Heart left ventricle (tissue), 16 donors: Measurements from ENCODE around the gene KXD1. TPM values are rescaled to one million over a fixed set of nuclear protein-coding genes. Genes with fewer than 3 reads are reported as not detected.

Experiments
- ATAC-seq, 4 donors: fragments of 200-7000 bp; cut with Tn5 transposase; one replicate each; pipeline ENCODE4 v1.9.1; 2020 to 2022; ENCODE audit warnings: moderate library complexity in 4 of 4, mild to moderate bottlenecking in 3 of 4, moderate number of reproducible peaks in 1 of 4
- DNase-seq, 5 donors: peaks; one replicate each; pipeline ENCODE4 v3.0.0-alpha.2; 2020
- H3K27ac ChIP-seq, 12 donors: fragments of 200-600 bp; sonication (generic) in 4 of 12; one replicate each; pipeline versions ENCODE4 v1.5.0 to v1.8.0; 2016 to 2022; ENCODE audit warnings: mild to moderate bottlenecking in 2 of 12
- H3K27me3 ChIP-seq, 9 donors: fragments of 200-600 bp; sonication (generic) in 2 of 9; one replicate each; pipeline versions ENCODE4 v1.5.1 to v1.8.0; 2016 to 2022; ENCODE audit warnings: mild to moderate bottlenecking in 3 of 9
- H3K36me3 ChIP-seq, 9 donors: fragments of 200-600 bp; sonication (generic) in 2 of 9; one replicate each; pipeline versions ENCODE4 v1.5.0 to v1.8.0; 2018 to 2022; ENCODE audit warnings: mild to moderate bottlenecking in 2 of 9
- H3K4me1 ChIP-seq, 12 donors: fragments of 200-600 bp; sonication (generic) in 4 of 12; one replicate each; pipeline versions ENCODE4 v1.5.0 to v1.8.0; 2016 to 2022; ENCODE audit warnings: mild to moderate bottlenecking in 3 of 12
- H3K4me3 ChIP-seq, 12 donors: fragments of 200-600 bp; sonication (generic) in 4 of 12; one replicate each; pipeline versions ENCODE4 v1.5.0 to v1.8.0; 2017 to 2022; ENCODE audit warnings: mild to moderate bottlenecking in 9 of 12, moderate library complexity in 4 of 12
- H3K9me3 ChIP-seq, 12 donors: fragments of 200-600 bp; sonication (generic) in 4 of 12; one replicate each; pipeline versions ENCODE4 v1.5.0 to v1.8.0; 2016 to 2022; ENCODE audit warnings: mild to moderate bottlenecking in 1 of 12
- CTCF ChIP-seq, 12 donors: fragments of 200-600 bp; sonication (generic) in 4 of 12; IDR thresholded peaks; one replicate each; pipeline versions ENCODE4 v1.5.0 to v1.8.0; 2018 to 2022; ENCODE audit warnings: antibody characterized with exemption in 12 of 12, mild to moderate bottlenecking in 5 of 12
- POLR2A ChIP-seq, 2 donors: fragments of 450-650 bp; IDR thresholded peaks; one replicate each; pipeline ENCODE4 v1.6.1; 2017; ENCODE audit warnings: antibody characterized with exemption in 2 of 2, mild to moderate bottlenecking in 2 of 2, moderate library complexity in 2 of 2
- WGBS, 4 donors: extraction: QIAGEN DNeasy Blood & Tissue Kit in 2 of 4; methylation state at CpG; one replicate each; pipeline versions ENCODE4 v1.1.5 to v1.1.7; 2013 to 2018; 5-methylcytosine and 5-hydroxymethylcytosine counted together
- intact Hi-C, 10 donors: fragments of 100-400 bp; cut with DNase I; formaldehyde crosslinking; loops; one replicate each; pipeline versions ENCODE4 v1.11.1 to v1.14.2; 2022
- polyA plus RNA-seq, 2 donors: library from polyadenylated mRNA; stranded (reverse); fragments of 200-250 nt; gene quantifications; one replicate each; pipeline ENCODE4 v1.2.3, GENCODE V29; 2013
- total RNA-seq, 9 donors: library from RNA; depleted of rRNA in 2 of 9; stranded (reverse); fragments of >200 nt in 2 of 9; fragmentation: NEBNext Ultra II Directional in 3 of 9; extraction: Animal tissue kit (Norgen Biotek cat#: 25700) in 3 of 9; gene quantifications; one replicate each; pipeline versions ENCODE4 v1.1.0 to v1.2.4, GENCODE V29; 2016 to 2023
- donor health status: ischemic (EF 13 %, LVEDD 7.1; RV severe dilation, severe dysfunction).
- donor health status: healthy with polysubstance abuse.
- donor health status: DM: no; HTN: yes; CAD: no.
- donor health status: DM: no; HTN: no; CAD: no.
- donor health status: ischemic (EF 25% LVEDD 6.9; RV normal size, moderate dysfunction).
- donor health status: ischemic (EF 25% LVEDD 5.7; RV mildly dilated, moderate dysfunction).
- donor health status: healthy.
- donor health status: DM: yes; HTN: yes; CAD: no.
- donor health status: ischemic (EF 35%, LVEDD 5.7; RV mildly dilated, moderate dysfunction).
- donor health status: nonischemic (EF 11% LVEDD 7.7; RV severe dilation, severe dysfunction).
- donor health status: DM: yes; HTN: yes; CAD: no.
- donor health status: PGD.
- donor health status: ischemic (EF 29% LVEDD 5.4; RV normal size, mild dysfunction).
- donor health status: nonischemic (EF 23%, LVEDD 6.1; RV moderate dilation, normal function).

The KXD1 gene
- total and polyA plus RNA-seq, 11 donors, result 36.1 to 116 (median 46.7) TPM

GRCh38 chr19:18576383-18576782 is 18.7 kb downstream of the KXD1 start:
- ATAC-seq (no peak), DNase-seq (no peak)
- Histone ChIP-seq H3K36me3 (peaks cover 0 to 52% (median 44%) of the 10 kb centered on the region in 9 donors), H3K9me3 (no peaks in the 10 kb centered on the region), H3K27ac (no peak overlapping the region), H3K4me1 (peaks cover 8 to 19% (median 15%) of the 10 kb centered on the region in 12 donors), H3K4me3 (no peak overlapping the region), H3K27me3 (no peaks in the 10 kb centered on the region)
- intact Hi-C loops, result loop anchor here in 1 of 10 donors (10.0 kb wide), 1 partner anchor 112 kb away; no protein-coding TSS in a partner anchor
- WGBS, 4 donors, result 84 to 85% (median 85%) methylated on average over 8 of the region's 8 CpGs
- TF ChIP-seq CTCF (IDR thresholded peaks at IDR 0.05), result no peak
- TF ChIP-seq POLR2A (IDR thresholded peaks at IDR 0.05), result no peak

- 90 to 95% (median 90%) methylated on average over 18 to 21 of the region's 21 CpGs for WGBS, 4 donors
- peaks cover 0 to 52% (median 44%) of the 10 kb centered on the region in 9 donors for H3K36me3 ChIP-seq
- ATAC-seq, result no peak
- H3K9me3 ChIP-seq, result no peaks in the 10 kb centered on the region
- DNase-seq, result no peak
- H3K4me1 ChIP-seq, result peaks cover 6 to 16% (median 12%) of the 10 kb centered on the region in 12 donors
- intact Hi-C loops, result loop anchor here in 1 of 10 donors (10.0 kb wide), 1 partner anchor 113 kb away; no protein-coding TSS in a partner anchor
- no peaks in the 10 kb centered on the region for H3K27me3 ChIP-seq
- TF ChIP-seq POLR2A (IDR thresholded peaks at IDR 0.05), result no peak
- TF ChIP-seq CTCF (IDR thresholded peaks at IDR 0.05), result no peak
- no peak overlapping the region for H3K4me3 ChIP-seq
- H3K27ac ChIP-seq, result no peak overlapping the region
These were observed 19.8 kb downstream of the KXD1 start for GRCh38 chr19:18577365-18577914.

- ATAC-seq (no peak), DNase-seq (no peak)
- Histone ChIP-seq H3K36me3 (peaks cover 0 to 29% (median 24%) of the 10 kb centered on the region in 9 donors), H3K4me3 (no peak overlapping the region), H3K9me3 (no peaks in the 10 kb centered on the region), H3K27ac (no peak overlapping the region), H3K27me3 (no peaks in the 10 kb centered on the region), H3K4me1 (peaks cover 0 to 2% (median 0%) of the 10 kb centered on the region in 12 donors)
- 65 to 76% (median 69%) methylated on average over 7 of the region's 7 CpGs for WGBS, 4 donors
- TF ChIP-seq CTCF (IDR thresholded peaks at IDR 0.05) (no peak), POLR2A (IDR thresholded peaks at IDR 0.05) (no peak)
- intact Hi-C loops, result loop anchor here in 2 of 10 donors (10.0 kb wide), 1 partner anchor 126 kb away; no protein-coding TSS in a partner anchor
These were observed 22.6 kb downstream of the KXD1 start for GRCh38 chr19:18580311-18580710.

- intact Hi-C loops, result loop anchor here in 6 of 10 donors (5.0 to 10.0 kb wide), 5 partner anchors 114 to 261 kb away; no protein-coding TSS in a partner anchor
- TF ChIP-seq POLR2A (IDR thresholded peaks at IDR 0.05) (no peak), CTCF (IDR thresholded peaks at IDR 0.05) (no peak)
- H3K4me1 ChIP-seq, result peaks cover 0 to 43% (median 17%) of the 10 kb centered on the region in 12 donors
These were observed 28.6 kb downstream of the KXD1 start for GRCh38 chr19:18586306-18586705.

More at GRCh38 chr19:18586306-18586705, 28.6 kb downstream of the KXD1 start:
- 67 to 72% (median 68%) methylated on average over 2 of the region's 2 CpGs for WGBS, 4 donors
- no peaks in the 10 kb centered on the region for H3K27me3 ChIP-seq
- peak overlapping the region in 1 of 12 donors; percentile 60 for H3K27ac ChIP-seq
- DNase-seq (no peak), ATAC-seq (no peak)
- H3K4me3 ChIP-seq, result no peak overlapping the region
- no peaks in the 10 kb centered on the region for H3K9me3 ChIP-seq
- peaks cover 0 to 10% (median 9%) of the 10 kb centered on the region in 9 donors for H3K36me3 ChIP-seq
